GM12878 (cell line): ENCODE measurements around the gene ACADVL. TPM values are rescaled to one million over a fixed set of nuclear protein-coding genes. Genes with fewer than 3 reads are reported as not detected.

ENCODE experiments used
- ATAC-seq: fragments of 200-7000 bp; cut with Tn5 transposase; 3 replicates; pipeline ENCODE4 v1.9.1; 2020; ENCODE audit warnings: mild to moderate bottlenecking, moderate library complexity
- BruUV-seq: library from RNA; stranded (reverse); fragments of 400-500 nt; replicated peaks from 2 replicates; lab custom pipeline; 2021; lab: Mats Ljungman, UMichigan
- CTCF ChIA-PET: fragments of 300-600 bp; sonication (Branson Sonifier 250); formaldehyde crosslinking; extraction: SDS; loops from one replicate; lab custom pipeline; 2021; ENCODE audit warnings: inconsistent platforms; lab: Yijun Ruan, JAX
- POLR2A ChIA-PET: fragments of 350-600 bp; formaldehyde crosslinking; extraction: SDS; loops from one replicate; lab custom pipeline; 2021; ENCODE audit warnings: inconsistent platforms; lab: Charles Lee
- RAD21 ChIA-PET: fragments of 300-600 bp; sonication (Branson Sonifier 250); formaldehyde crosslinking; loops from one replicate; lab custom pipeline; 2023; ENCODE audit warnings: antibody characterized with exemption; ENCODE audit not compliant: unreplicated experiment; lab: Charles Lee
- SMC1A ChIA-PET: fragments of 300-600 bp; sonication (Branson Sonifier 250); formaldehyde crosslinking; loops from one replicate; lab custom pipeline; 2023; ENCODE audit not compliant: unreplicated experiment, uncharacterized antibody; lab: Charles Lee
- DNase-seq: peaks from one replicate; pipeline ENCODE4 v3.0.0-alpha.2; 2011; ENCODE audit warnings: low read depth, low spot score
- FAIRE-seq: peaks from 3 replicates; lab custom pipeline; 2011; peaks lifted over from hg19 to GRCh38; lab: Jason Lieb, UNC
- H2AFZ ChIP-seq: 2 replicates; pipeline ENCODE4 v1.6.0; 2011; ENCODE audit warnings: low read depth, low read length, control low read depth; ENCODE audit not compliant: control insufficient read depth
- H3K27ac ChIP-seq: 2 replicates; pipeline ENCODE4 v1.5.1; 2011; ENCODE audit warnings: control low read depth; ENCODE audit not compliant: control insufficient read depth, insufficient read depth
- H3K27me3 ChIP-seq, 2 experiments: replicated peaks in 1 of 2; 2 replicates each; pipeline versions ENCODE4 v1.6.0 to v1.6.1; 2011; ENCODE audit warnings: low read length in 1 of 2; ENCODE audit not compliant: control insufficient read depth in 2 of 2, insufficient read depth in 2 of 2
- H3K36me3 ChIP-seq, 2 experiments: 2 replicates each; pipeline ENCODE4 v1.5.1; 2011; ENCODE audit warnings: low read length in 1 of 2; ENCODE audit not compliant: control insufficient read depth in 2 of 2, insufficient read depth in 2 of 2
- H3K4me1 ChIP-seq: 2 replicates; pipeline ENCODE4 v1.6.1; 2011; ENCODE audit warnings: mild to moderate bottlenecking, low read length, moderate library complexity, mixed read lengths; ENCODE audit not compliant: control insufficient read depth, insufficient read depth
- H3K4me2 ChIP-seq: 2 replicates; pipeline ENCODE4 v1.6.0; 2011; ENCODE audit warnings: control low read depth; ENCODE audit not compliant: control insufficient read depth, insufficient read depth
- H3K4me3 ChIP-seq: fragments of 200-600 bp; sonication (generic); 2 replicates; pipeline ENCODE4 v1.5.1; 2016
- H3K79me2 ChIP-seq: 2 replicates; pipeline ENCODE4 v1.6.0; 2011; ENCODE audit warnings: low read length; ENCODE audit not compliant: control insufficient read depth, insufficient read depth
- H3K9ac ChIP-seq: 2 replicates; pipeline ENCODE4 v1.8.0; 2011; ENCODE audit warnings: low read length, control low read depth, mixed read lengths; ENCODE audit not compliant: control insufficient read depth, insufficient read depth
- H3K9me3 ChIP-seq: replicated peaks from 3 replicates; pipeline ENCODE4 v1.5.1; 2011; ENCODE audit warnings: mild to moderate bottlenecking, low read length; ENCODE audit not compliant: control insufficient read depth, insufficient read depth
- H4K20me1 ChIP-seq: 2 replicates; pipeline ENCODE4 v1.6.0; 2011; ENCODE audit not compliant: control insufficient read depth, insufficient read depth
- CBX3 ChIP-seq: fragments of 200-600 bp; sonication (generic); IDR thresholded peaks from 2 replicates; pipeline ENCODE4 v1.6.1; 2016; ENCODE audit warnings: low read depth, borderline replicate concordance
- FOXM1 ChIP-seq: IDR thresholded peaks from 2 replicates; pipeline ENCODE4 v1.6.1; 2012; ENCODE audit warnings: low read depth, mild to moderate bottlenecking, inconsistent platforms, low read length, moderate library complexity
- PRDM15 ChIP-seq: fragments of 450-650 bp; formaldehyde crosslinking; IDR thresholded peaks from 2 replicates; pipeline ENCODE4 v1.4.0; 2020; ENCODE audit warnings: mild to moderate bottlenecking, moderate library complexity
- USF1 ChIP-seq: IDR thresholded peaks from 2 replicates; pipeline ENCODE4 v1.6.1; 2011; ENCODE audit warnings: borderline replicate concordance, low read depth, mild to moderate bottlenecking, moderate library complexity, mixed read lengths, low read length; ENCODE audit not compliant: insufficient read depth; ENCODE audit errors: extremely low read length
- ZBTB4 ChIP-seq: fragments of 450-650 bp; formaldehyde crosslinking; IDR thresholded peaks from 2 replicates; pipeline ENCODE4 v1.4.0; 2022; ENCODE audit warnings: mild to moderate bottlenecking, moderate library complexity
- ZBTB40 ChIP-seq: fragments of 450-650 bp; IDR thresholded peaks from 2 replicates; pipeline ENCODE4 v1.6.1; 2016; ENCODE audit warnings: mild to moderate bottlenecking, moderate library complexity, borderline replicate concordance
- WGBS: methylation state at CpG from one replicate; pipeline ENCODE4 v1.1.6; 2016; ENCODE audit warnings: low lambda C conversion rate; ENCODE audit not compliant: insufficient replicate concordance, insufficient coverage; ENCODE audit errors: missing lambda C conversion rate; 5-methylcytosine and 5-hydroxymethylcytosine counted together
- in situ Hi-C: fragments of 300-500 bp; cut with MboI; formaldehyde crosslinking; loops from 9 replicates; pipeline ENCODE4 v1.14.3; 2018; ENCODE audit warnings: mixed read lengths
- intact Hi-C: fragments of 100-400 bp; cut with micrococcal nuclease; formaldehyde crosslinking; loops from one replicate; pipeline ENCODE4 v1.14.2; 2022; ENCODE audit not compliant: unreplicated experiment
- polyA plus RNA-seq, 11 experiments: library from polyadenylated mRNA; depleted of rRNA in 4 of 11; unstranded in 6 of 11; stranded (reverse) in 5 of 11; fragments of >200 nt; fragmentation: Nextera tagmentation in 4 of 11; fragmentation: Illumina TruSeq in 1 of 11; extraction: Ambion mirVana in 4 of 11; extraction: Trizol in 1 of 11; gene quantifications; 1 replicate in 1 of 11; 2 replicates in 10 of 11; pipeline versions ENCODE4 v1.2.1 to v1.2.3, GENCODE V29; 2011 to 2016; ENCODE audit warnings: inconsistent platforms in 2 of 11, missing spikeins in 2 of 11, low read depth in 1 of 11
- total RNA-seq, 4 experiments: library from RNA; depleted of rRNA in 3 of 4; stranded (reverse); fragments of >200 nt in 3 of 4; fragmentation: Illumina TruSeq in 1 of 4; extraction: Trizol in 1 of 4; gene quantifications; 2 replicates each; pipeline versions ENCODE4 v1.2.1 to v1.2.3, GENCODE V29; 2013 to 2021

The ACADVL gene
- total and polyA plus RNA-seq, 10 of the 15 experiments (the other 5 are each of a cell fraction or from before 2014, with no cell fraction given): 25.4 to 232 (median 180) TPM

GRCh38 chr17:7222972-7223292, 3.2 kb downstream of the ACADVL start (continued):
- TF ChIP-seq ZBTB40 (no peak), ZBTB4 (CRISPR knock-in tag) (no peak)

- ChIA-PET RAD21 (no interaction called here), SMC1A (no interaction called here), CTCF (no interaction called here), POLR2A (interaction anchor here (0.7 to 5.9 kb wide), 3 partner anchors 10 to 24 kb away, joined by 3 to 60 read pairs (median 6); partner anchors contain the start of gene DVL2)
- Histone ChIP-seq H3K9ac (no peak overlapping the region), H2AFZ (no peak overlapping the region), H3K4me2 (no peak overlapping the region), H3K79me2 (peaks cover 14% of the 10 kb centered on the region), H3K4me1 (peaks cover 3% of the 10 kb centered on the region), H4K20me1 (no peaks in the 10 kb centered on the region), H3K4me3 (no peak overlapping the region), H3K27me3 (no peaks in the 10 kb centered on the region), H3K9me3 (no peaks in the 10 kb centered on the region), H3K36me3 (peaks cover 20 to 25% of the 10 kb centered on the region in 2 experiments), H3K27ac (no peak overlapping the region)
- in situ Hi-C loops (no loop called here), intact Hi-C loops (no loop called here)
- WGBS: 98% methylated on average over 4 of the region's 4 CpGs
- no TSS peak for BruUV-seq
- no peak for FAIRE-seq
- DNase-seq: no peak
- no peak for ATAC-seq
- TF ChIP-seq USF1 (no peak), FOXM1 (no peak), CBX3 (no peak), PRDM15 (CRISPR knock-in tag) (no peak)
Observed at GRCh38 chr17:7223375-7223774, 3.6 kb downstream of the ACADVL start.
